HepG2 (cell line): ENCODE measurements around the gene MTOR. TPM values are rescaled to one million over a fixed set of nuclear protein-coding genes. Genes with fewer than 3 reads are reported as not detected.

Experiments
- CHD2 ChIP-seq: IDR thresholded peaks from 2 replicates; pipeline ENCODE4 v1.6.1; 2011; ENCODE audit warnings: low read depth, low read length, improper control_type of control experiment
- EZH2 ChIP-seq: conservative IDR thresholded peaks from 2 replicates; pipeline ENCODE4 v1.6.1; 2012; ENCODE audit warnings: mild to moderate bottlenecking, low read depth, low read length, moderate library complexity
- FOXA3 ChIP-seq: IDR thresholded peaks from 2 replicates; pipeline ENCODE4 v1.6.1; 2016; ENCODE audit warnings: missing genetic modification reagents, missing compliant biosample characterization
- GLI4 ChIP-seq: sonication (generic); formaldehyde crosslinking; IDR thresholded peaks from 2 replicates; pipeline ENCODE4 v1.5.1; 2020; ENCODE audit warnings: missing genetic modification reagents, mild to moderate bottlenecking, moderate library complexity, borderline replicate concordance
- GTF2F1 ChIP-seq: fragments of 150-350 bp; IDR thresholded peaks from 2 replicates; pipeline ENCODE4 v1.6.1; 2014; ENCODE audit warnings: low read length
- IRX3 ChIP-seq: sonication (generic); formaldehyde crosslinking; IDR thresholded peaks from 2 replicates; pipeline ENCODE4 v1.8.1; 2023; ENCODE audit warnings: mild to moderate bottlenecking, low read depth, missing genetic modification reagents, borderline replicate concordance
- MTA1 ChIP-seq: sonication (generic); formaldehyde crosslinking; IDR thresholded peaks from 2 replicates; pipeline ENCODE4 v1.4.0; 2020; ENCODE audit warnings: missing genetic modification reagents, mild to moderate bottlenecking, borderline replicate concordance
- NR2F2 ChIP-seq: IDR thresholded peaks from 2 replicates; pipeline ENCODE4 v1.6.1; 2012; ENCODE audit warnings: low read depth, inconsistent platforms, borderline replicate concordance
- PAWR ChIP-seq: sonication (generic); formaldehyde crosslinking; IDR thresholded peaks from 2 replicates; pipeline ENCODE4 v1.4.0; 2020; ENCODE audit warnings: missing genetic modification reagents, mild to moderate bottlenecking, borderline replicate concordance
- SMC3 ChIP-seq: IDR thresholded peaks from 2 replicates; pipeline ENCODE4 v1.6.1; 2011; ENCODE audit warnings: low read length, improper control_type of control experiment
- ZBTB1 ChIP-seq: sonication (generic); formaldehyde crosslinking; IDR thresholded peaks from 2 replicates; pipeline ENCODE4 v1.4.0; 2020; ENCODE audit warnings: missing genetic modification reagents, borderline replicate concordance
- ZFP36L1 ChIP-seq: sonication (generic); formaldehyde crosslinking; IDR thresholded peaks from 2 replicates; pipeline ENCODE4 v1.8.0; 2022; ENCODE audit warnings: mild to moderate bottlenecking, missing genetic modification reagents, moderate library complexity
- ZFP82 ChIP-seq: sonication (generic); formaldehyde crosslinking; IDR thresholded peaks from 2 replicates; pipeline ENCODE4 v1.5.1; 2020; ENCODE audit warnings: mild to moderate bottlenecking, missing genetic modification reagents, borderline replicate concordance
- ZNF296 ChIP-seq: sonication (generic); formaldehyde crosslinking; conservative IDR thresholded peaks from 2 replicates; pipeline ENCODE4 v1.5.0; 2020; ENCODE audit warnings: mild to moderate bottlenecking, missing genetic modification reagents
- ZNF546 ChIP-seq: sonication (generic); formaldehyde crosslinking; conservative IDR thresholded peaks from 2 replicates; pipeline ENCODE4 v1.8.1; 2023; ENCODE audit warnings: mild to moderate bottlenecking, missing genetic modification reagents
- ZZZ3 ChIP-seq: sonication (generic); formaldehyde crosslinking; IDR thresholded peaks from 2 replicates; pipeline ENCODE4 v1.4.0; 2020; ENCODE audit warnings: missing genetic modification reagents, mild to moderate bottlenecking, borderline replicate concordance
- polyA plus RNA-seq, 8 experiments: library from polyadenylated mRNA; depleted of rRNA in 3 of 8; stranded (reverse) in 7 of 8; unstranded in 1 of 8; fragments of >200 nt; fragmentation: Illumina TruSeq in 4 of 8; extraction: Trizol in 4 of 8; gene quantifications; 2 replicates each; pipeline versions ENCODE4 v1.2.1 to v1.2.3, GENCODE V29; 2011 to 2016; ENCODE audit warnings: low read depth in 4 of 8, missing spikeins in 1 of 8, mixed read lengths in 1 of 8; ENCODE audit not compliant: insufficient read depth in 1 of 8
- total RNA-seq, 5 experiments: library from RNA; depleted of rRNA; stranded (reverse); fragments of >200 nt; fragmentation: Illumina TruSeq; extraction: Trizol; gene quantifications; 2 replicates each; pipeline ENCODE4 v1.2.3, GENCODE V29; 2016; ENCODE audit warnings: low read depth in 1 of 5
- TF ChIP-seq, protein P1 (sequence below): sonication (generic); formaldehyde crosslinking; IDR thresholded peaks from 2 replicates; pipeline ENCODE4 v1.4.0; 2020; ENCODE audit warnings: missing genetic modification reagents
- TF ChIP-seq, protein P2 (sequence below): sonication (generic); formaldehyde crosslinking; IDR thresholded peaks from 2 replicates; pipeline ENCODE4 v1.5.1; 2020; ENCODE audit warnings: missing genetic modification reagents, mild to moderate bottlenecking, borderline replicate concordance
- TF ChIP-seq, protein P3 (sequence below): IDR thresholded peaks from 2 replicates; pipeline ENCODE4 v1.6.1; 2016; ENCODE audit warnings: missing compliant biosample characterization, missing genetic modification reagents, borderline replicate concordance
- TF ChIP-seq, protein P4 (sequence below): sonication (generic); formaldehyde crosslinking; IDR thresholded peaks from 2 replicates; pipeline ENCODE4 v1.5.0; 2020; ENCODE audit warnings: missing genetic modification reagents

The MTOR gene
- total and polyA plus RNA-seq, 2 of the 13 experiments (the other 11 are each of a cell fraction or from before 2014, with no cell fraction given) = 24.6 to 34.6 TPM

DNA sequence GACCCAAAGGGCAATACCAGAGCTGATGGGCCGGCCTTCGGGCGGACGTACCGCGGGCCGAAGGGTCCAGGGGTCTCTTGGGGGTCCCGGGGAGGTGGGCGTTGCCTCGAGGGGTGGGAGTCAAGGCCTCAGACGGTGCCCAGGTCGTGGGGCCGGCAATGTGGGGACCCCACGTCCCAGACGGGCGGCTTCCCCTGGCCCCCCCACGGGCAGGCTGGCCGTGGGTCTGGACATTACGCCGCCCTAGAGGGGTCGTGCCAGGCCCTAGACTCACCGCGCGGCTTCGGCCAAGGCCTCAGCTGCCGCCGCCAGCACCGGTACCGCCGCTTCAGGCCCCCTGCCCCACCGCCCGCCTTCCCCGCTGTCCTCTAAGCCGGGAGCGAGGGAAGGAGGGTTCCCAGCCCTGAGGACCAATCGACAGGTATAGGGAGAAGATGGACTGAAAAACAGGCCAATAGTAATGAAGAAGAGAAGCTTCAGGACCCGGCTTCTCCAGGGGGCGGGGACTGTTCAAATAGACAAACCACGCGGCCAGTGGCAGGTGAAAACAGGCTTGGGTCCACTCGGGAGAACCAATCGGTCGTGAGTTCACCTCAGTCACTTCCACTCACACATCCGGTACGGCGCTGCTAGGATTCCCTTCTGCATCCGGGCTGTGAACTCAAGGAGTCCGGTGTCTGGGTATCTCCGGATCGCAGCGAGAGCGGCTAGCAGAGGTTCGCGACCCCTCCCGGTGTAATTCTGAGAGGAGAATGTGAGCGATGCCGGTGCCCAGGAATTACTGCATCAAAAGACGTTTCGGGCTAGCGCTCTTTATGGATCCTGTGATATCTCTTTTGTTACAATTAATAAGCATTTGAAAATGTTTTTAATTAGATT lies at the start of gene MTOR (continued):
- TF ChIP-seq, protein P1, sequence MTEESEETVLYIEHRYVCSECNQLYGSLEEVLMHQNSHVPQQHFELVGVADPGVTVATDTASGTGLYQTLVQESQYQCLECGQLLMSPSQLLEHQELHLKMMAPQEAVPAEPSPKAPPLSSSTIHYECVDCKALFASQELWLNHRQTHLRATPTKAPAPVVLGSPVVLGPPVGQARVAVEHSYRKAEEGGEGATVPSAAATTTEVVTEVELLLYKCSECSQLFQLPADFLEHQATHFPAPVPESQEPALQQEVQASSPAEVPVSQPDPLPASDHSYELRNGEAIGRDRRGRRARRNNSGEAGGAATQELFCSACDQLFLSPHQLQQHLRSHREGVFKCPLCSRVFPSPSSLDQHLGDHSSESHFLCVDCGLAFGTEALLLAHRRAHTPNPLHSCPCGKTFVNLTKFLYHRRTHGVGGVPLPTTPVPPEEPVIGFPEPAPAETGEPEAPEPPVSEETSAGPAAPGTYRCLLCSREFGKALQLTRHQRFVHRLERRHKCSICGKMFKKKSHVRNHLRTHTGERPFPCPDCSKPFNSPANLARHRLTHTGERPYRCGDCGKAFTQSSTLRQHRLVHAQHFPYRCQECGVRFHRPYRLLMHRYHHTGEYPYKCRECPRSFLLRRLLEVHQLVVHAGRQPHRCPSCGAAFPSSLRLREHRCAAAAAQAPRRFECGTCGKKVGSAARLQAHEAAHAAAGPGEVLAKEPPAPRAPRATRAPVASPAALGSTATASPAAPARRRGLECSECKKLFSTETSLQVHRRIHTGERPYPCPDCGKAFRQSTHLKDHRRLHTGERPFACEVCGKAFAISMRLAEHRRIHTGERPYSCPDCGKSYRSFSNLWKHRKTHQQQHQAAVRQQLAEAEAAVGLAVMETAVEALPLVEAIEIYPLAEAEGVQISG (CRISPR knock-in tag) = peak; percentile 90
- TF ChIP-seq ZBTB1 (CRISPR knock-in tag) = no peak
- TF ChIP-seq GTF2F1 = no peak
- TF ChIP-seq, protein P2, sequence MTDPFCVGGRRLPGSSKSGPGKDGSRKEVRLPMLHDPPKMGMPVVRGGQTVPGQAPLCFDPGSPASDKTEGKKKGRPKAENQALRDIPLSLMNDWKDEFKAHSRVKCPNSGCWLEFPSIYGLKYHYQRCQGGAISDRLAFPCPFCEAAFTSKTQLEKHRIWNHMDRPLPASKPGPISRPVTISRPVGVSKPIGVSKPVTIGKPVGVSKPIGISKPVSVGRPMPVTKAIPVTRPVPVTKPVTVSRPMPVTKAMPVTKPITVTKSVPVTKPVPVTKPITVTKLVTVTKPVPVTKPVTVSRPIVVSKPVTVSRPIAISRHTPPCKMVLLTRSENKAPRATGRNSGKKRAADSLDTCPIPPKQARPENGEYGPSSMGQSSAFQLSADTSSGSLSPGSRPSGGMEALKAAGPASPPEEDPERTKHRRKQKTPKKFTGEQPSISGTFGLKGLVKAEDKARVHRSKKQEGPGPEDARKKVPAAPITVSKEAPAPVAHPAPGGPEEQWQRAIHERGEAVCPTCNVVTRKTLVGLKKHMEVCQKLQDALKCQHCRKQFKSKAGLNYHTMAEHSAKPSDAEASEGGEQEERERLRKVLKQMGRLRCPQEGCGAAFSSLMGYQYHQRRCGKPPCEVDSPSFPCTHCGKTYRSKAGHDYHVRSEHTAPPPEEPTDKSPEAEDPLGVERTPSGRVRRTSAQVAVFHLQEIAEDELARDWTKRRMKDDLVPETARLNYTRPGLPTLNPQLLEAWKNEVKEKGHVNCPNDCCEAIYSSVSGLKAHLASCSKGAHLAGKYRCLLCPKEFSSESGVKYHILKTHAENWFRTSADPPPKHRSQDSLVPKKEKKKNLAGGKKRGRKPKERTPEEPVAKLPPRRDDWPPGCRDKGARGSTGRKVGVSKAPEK (CRISPR knock-in tag) = no peak
- TF ChIP-seq ZNF296 (CRISPR knock-in tag) = no peak
- TF ChIP-seq FOXA3 (CRISPR knock-in tag) = peak; percentile 54
- TF ChIP-seq ZFP82 (CRISPR knock-in tag) = 0 out of 2 replicates have a peak, but pooled peaks have one; percentile 65
- no peak for TF ChIP-seq IRX3
- no peak for TF ChIP-seq CHD2
- TF ChIP-seq, protein P3, sequence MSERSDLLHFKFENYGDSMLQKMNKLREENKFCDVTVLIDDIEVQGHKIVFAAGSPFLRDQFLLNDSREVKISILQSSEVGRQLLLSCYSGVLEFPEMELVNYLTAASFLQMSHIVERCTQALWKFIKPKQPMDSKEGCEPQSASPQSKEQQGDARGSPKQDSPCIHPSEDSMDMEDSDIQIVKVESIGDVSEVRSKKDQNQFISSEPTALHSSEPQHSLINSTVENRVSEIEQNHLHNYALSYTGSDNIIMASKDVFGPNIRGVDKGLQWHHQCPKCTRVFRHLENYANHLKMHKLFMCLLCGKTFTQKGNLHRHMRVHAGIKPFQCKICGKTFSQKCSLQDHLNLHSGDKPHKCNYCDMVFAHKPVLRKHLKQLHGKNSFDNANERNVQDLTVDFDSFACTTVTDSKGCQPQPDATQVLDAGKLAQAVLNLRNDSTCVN (CRISPR knock-in tag) = no peak
- no peak for TF ChIP-seq ZNF546
- peak; percentile 49; the same call in 1 of the 2 replicates for TF ChIP-seq ZZZ3 (CRISPR knock-in tag)
- TF ChIP-seq, protein P4, sequence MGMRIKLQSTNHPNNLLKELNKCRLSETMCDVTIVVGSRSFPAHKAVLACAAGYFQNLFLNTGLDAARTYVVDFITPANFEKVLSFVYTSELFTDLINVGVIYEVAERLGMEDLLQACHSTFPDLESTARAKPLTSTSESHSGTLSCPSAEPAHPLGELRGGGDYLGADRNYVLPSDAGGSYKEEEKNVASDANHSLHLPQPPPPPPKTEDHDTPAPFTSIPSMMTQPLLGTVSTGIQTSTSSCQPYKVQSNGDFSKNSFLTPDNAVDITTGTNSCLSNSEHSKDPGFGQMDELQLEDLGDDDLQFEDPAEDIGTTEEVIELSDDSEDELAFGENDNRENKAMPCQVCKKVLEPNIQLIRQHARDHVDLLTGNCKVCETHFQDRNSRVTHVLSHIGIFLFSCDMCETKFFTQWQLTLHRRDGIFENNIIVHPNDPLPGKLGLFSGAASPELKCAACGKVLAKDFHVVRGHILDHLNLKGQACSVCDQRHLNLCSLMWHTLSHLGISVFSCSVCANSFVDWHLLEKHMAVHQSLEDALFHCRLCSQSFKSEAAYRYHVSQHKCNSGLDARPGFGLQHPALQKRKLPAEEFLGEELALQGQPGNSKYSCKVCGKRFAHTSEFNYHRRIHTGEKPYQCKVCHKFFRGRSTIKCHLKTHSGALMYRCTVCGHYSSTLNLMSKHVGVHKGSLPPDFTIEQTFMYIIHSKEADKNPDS (CRISPR knock-in tag) = no peak
- no peak; the same call in 1 of the 2 replicates for TF ChIP-seq NR2F2
- no peak for TF ChIP-seq GLI4 (CRISPR knock-in tag)
- TF ChIP-seq ZFP36L1 (CRISPR knock-in tag) = peak; percentile 76; the same call in 1 of the 2 replicates
- TF ChIP-seq MTA1 = no peak
- no peak for TF ChIP-seq SMC3
- TF ChIP-seq PAWR (CRISPR knock-in tag) = no peak
- no peak for TF ChIP-seq EZH2
